ENCODE data around the gene ALPL.

Gene ALPL

DNA sequence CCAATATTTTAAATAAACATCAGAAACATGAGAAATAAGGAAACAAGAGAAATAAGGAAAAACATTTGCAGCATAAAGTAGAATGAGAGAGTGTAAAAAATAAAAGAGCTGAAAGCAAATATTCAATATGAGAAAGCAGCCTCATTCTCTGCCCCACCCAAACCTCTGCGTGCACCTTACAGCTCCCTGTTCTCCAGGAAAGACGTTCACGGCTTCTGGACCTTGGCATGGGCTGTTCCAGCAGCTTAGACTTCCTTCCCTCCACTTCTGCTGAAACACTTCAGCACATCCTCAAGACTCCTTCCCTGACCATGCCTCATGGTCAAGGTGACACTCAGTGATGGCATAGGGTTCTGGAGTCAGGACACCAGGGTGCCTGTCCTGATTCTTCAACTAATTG is 23.3 kb downstream of the ALPL start:
- no peak for DNase-seq

GRCh38 chr1:21532992-21533534 is 23.8 kb downstream of the ALPL start:
- DNase-seq: no peak

DNA sequence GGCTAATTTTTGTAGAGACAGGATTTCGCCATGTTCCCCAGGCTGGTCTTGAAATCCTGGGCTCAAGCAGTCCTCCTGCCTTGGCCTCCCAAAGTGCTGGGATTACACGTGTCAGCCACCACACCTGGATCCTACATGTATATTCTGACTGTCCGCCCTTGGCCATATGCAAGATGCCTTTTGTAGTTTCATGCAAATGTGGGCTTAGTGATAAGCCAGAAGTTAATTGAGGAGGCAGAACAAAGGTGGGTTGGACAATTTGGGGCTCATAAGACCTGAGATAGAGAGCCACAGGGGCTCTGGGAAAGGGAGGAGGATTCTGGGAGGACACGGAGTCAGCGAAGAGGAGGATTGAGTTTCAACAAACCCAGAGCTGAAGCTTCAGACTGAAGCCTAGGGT is 24.9 kb downstream of the ALPL start:
- no peak for DNase-seq

DNA sequence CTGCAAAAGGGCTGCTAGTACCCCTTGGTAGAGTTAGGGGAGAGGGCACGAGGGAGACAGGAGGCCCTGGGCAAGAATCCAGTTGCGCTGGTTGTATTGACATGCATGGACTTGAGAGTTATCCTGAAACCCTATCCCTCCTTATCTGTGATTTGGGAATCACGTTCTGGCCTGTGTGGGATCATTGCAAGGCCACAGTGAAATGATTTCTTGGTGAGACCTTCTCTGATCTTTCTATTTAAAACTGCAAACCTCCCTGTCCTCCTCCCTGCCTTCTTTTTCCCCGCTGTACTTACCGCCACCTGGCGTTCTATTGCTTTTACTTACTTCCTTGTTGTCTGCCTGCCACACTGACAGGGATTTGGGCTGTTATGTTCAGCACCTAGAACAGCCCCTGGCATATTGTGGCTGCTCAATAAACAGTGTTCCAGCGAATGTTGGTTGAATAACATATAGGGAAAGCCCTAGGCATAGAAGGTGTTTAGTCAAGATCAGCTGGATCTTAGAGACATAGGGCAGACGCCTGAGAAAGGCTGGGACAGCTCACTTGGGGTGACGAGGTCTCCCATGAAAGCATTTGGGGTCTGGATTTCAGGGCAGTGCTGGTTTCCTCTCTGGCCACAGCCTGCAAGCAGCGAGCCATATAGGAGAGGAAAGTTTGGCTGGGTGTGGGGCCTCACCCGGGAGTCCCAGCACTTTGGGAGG is 25.6 kb downstream of the ALPL start:
- DNase-seq: no peak

- no peak for DNase-seq
Observed at GRCh38 chr1:21536218-21536617, 27.0 kb downstream of the ALPL start.

- no peak for DNase-seq
Observed at GRCh38 chr1:21537511-21537931, 28.3 kb downstream of the ALPL start.

GRCh38 chr1:21537932-21538630 is 28.9 kb downstream of the ALPL start:
- no peak for DNase-seq

DNA sequence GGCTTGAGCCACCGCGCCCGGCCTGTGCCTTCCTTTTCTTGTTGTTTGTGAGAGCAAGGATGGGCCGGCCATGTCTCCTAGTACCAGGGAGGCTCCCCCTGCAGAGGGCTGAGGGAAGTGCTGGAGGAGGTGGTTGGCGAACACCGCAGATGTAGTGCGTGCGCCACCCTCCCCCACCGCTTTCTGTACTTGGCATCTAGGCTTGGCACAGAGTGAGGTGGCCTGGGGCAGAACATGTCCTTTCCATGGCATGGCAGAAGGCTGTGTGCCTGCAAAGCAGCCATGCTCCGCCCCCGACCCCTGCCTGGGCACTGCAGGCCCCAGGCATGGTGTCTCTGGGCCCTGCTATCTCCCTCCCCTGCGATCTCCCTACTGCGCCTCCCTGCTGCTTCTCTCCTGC is 30.7 kb downstream of the ALPL start:
- no peak for DNase-seq

DNA sequence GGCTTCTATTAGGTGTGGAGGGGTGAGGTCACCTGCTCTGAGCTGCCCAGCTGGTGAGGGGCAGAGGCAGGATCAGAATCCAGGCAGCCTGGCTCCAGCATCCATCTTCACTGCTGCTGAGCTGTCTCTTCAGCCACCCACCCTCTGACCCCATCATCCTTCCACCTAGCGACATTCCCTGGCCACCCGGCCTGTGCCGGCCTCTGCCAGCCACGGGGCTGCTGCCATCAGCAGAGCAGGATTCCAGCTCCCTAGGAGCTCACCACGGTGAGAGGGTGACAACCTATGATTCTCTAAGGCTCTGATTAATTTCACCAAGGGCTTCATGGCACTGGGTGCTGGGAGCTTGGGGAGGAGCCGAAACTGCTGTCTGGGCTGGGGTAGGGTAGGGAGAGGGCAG is 32.1 kb downstream of the ALPL start:
- DNase-seq: no peak

DNA sequence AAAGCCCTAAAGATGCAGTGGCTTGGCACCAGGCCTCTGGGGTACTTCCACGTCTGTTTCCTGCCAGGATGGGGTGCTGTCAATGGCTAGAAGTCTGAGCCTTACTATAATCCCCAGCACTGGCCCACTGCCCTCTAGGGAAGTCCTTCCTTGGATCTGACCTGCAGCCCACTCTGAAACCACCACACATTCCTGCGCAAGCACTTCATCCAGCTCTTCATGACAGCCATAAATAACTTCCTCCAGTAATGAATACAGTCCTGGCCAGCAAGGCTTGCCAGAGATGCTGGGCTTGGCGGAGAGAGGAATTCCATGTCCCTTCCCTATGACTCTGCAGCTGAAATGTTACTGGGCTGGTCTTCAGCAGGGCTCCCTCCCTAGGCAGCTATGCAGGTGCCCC is 32.6 kb downstream of the ALPL start:
- DNase-seq: no peak

DNA sequence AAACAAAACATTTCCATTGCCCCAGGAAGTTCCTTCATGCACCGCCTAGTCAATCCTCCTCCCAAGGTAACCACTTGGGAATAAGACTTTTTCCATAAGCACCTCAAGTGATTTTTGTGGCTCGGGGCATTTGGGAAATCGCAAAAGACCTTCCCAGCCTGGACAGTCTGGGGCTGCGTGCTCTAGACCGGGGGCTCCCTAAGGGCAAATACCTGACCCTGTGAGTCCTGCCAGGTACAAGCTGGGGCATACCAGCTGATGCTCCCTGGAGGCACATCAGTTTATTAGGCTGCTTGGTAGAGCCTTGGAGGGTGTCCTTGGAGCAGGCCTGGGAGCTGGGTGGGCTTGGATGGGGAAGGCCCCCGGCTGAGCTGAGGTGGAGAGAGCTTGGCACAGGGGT is 34.4 kb downstream of the ALPL start:
- no peak for DNase-seq

DNA sequence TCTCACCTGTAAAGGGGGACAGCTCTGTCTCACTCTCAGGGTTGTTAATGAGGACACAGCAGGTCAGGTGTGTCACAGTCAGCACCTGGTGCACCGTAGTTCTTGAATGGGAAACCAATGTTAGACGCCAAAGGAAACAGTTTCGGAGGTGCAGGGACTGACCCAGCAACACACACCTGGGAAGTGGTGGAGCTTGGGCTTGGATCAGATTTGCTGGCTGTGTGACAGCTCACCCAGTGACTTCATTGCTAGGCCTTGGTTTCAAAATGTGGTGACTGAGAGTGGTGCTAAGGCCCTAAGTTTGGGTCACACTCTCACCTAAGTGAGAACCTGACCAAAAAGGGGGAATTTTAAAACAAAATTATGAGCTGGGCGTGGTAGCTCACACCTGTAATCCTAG is 34.9 kb downstream of the ALPL start:
- no peak for DNase-seq

GRCh38 chr1:21546122-21546825 is 37.1 kb downstream of the ALPL start:
- DNase-seq: no peak

DNA sequence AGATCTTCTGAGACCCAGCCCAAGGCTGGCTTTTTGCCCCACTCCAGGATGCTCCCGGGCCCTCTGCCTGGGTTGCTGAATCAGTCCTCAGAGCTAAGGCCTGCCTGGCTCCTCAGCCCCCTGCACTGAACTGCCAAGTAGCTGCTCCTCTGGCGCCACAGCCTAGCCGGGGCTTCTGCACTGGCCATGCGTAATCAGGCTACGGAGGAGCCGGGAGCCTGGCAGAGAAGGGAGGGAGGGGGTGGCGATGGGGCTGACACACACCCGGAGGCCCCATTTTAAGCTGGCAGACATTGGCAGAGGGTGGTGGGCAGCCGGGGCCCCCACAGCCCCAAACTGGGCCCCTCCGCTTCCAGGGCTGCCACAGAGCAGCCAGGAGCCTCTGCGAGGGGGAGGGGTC is 38.7 kb downstream of the ALPL start:
- DNase-seq: no peak

GRCh38 chr1:21550097-21550496 is 40.9 kb downstream of the ALPL start:
- no peak for DNase-seq

- DNase-seq: no peak
Observed at GRCh38 chr1:21550866-21551475, 41.7 kb downstream of the ALPL start.

- no peak for DNase-seq
Observed at GRCh38 chr1:21552715-21553114, 43.5 kb downstream of the ALPL start.

DNA sequence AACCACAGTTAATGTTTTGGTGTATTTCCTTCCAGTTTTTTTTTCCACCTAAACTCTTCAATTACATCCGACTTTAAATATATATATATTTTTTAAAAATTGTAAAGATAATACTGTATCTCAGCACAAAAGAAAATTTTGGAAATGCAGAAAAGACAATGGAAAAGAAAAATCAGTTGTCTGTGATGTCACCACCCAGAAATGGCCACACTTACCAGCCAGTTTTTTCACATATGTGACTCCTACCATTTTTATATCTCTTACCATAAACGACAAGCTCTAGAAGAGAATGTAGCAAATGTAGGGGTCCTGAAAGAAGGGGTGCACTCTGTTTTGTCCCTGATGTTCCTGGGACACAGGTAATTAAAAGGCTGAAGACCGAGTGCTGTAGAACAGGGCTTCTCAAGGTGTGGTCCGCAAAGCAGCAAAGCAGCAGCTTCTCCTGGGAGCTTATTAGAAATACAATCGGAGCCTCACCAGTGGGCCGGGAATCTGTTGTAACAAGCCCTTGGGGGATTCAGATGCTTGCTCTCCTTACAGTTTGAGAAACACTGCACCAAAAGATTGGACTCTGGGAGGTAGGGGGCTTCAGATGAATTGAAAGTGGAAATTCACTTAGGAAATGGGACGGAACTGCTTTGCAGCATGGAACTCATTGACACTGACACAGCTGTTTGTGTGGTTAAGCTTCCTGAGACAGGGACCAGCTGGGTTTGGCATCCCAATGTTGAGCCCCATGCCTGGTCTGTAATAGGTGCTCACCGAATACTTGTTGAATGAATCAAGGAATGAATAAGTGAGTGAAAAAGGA is 44.1 kb downstream of the ALPL start:
- DNase-seq: no peak

GRCh38 chr1:21559788-21560567 is 50.8 kb downstream of the ALPL start:
- DNase-seq: no peak

DNA sequence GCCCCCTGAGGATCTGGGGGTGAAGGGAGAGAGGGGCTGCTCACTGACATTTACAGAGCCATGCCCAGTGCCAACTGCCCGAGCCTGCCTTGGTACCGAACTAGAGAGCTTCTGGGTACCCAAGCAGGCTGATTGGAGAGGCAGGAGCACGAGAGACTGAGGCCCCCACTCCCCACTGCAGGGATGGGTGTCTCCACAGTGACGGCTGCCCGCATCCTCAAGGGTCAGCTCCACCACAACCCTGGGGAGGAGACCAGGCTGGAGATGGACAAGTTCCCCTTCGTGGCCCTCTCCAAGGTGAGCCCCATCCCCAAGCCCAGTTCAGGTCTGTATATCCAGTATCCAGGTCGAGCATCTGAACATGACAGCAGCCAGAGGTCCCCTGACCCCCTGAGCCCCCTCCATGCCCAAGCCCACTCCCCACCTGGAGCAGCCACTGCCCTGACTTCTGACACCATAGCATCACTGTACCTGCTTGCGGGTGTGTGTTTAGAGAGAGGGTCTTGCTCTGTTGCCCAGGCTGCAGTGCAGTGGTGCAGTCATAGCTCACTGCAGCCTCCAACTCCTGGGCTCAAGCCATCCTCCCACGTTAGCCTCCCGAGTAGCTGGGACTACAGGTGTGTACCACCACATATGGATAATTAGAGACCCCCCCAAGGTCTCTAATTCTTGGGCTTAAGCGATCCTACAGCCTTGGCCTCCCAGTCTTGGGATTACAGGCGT is 51.9 kb downstream of the ALPL start:
- no peak for DNase-seq

GRCh38 chr1:21562896-21563295 is 53.7 kb downstream of the ALPL start:
- DNase-seq: no peak

Data from NCI-H1417 treated with DMSO at 0.1 percent for 48 hours (cell line).